Frontal cortex (tissue), 4 donors: ENCODE data around the gene PAMR1. TPM values are rescaled to one million over a fixed set of nuclear protein-coding genes. Genes with fewer than 3 reads are reported as not detected.
A peak's percentile ranks its signal among the peaks of the same experiment; 100 is the strongest.

Experiments
- DNase-seq, 2 donors: peaks; one replicate each; pipeline ENCODE4 v3.0.0; 2012; ENCODE audit warnings: low spot score in 2 of 2
- FAIRE-seq: peaks from 2 replicates; lab custom pipeline; 2012; peaks lifted over from hg19 to GRCh38; lab: Jason Lieb, UNC
- total RNA-seq: library from RNA; depleted of rRNA; stranded (reverse); fragments of >200 nt; gene quantifications from one replicate; pipeline ENCODE4 v1.2.3, GENCODE V29; 2014
- donor health status: control.
- donor health status: control.
- donor health status: control.

PAMR1 gene
- total RNA-seq, 1 donor from 2014 or later: 2.0 TPM

DNA sequence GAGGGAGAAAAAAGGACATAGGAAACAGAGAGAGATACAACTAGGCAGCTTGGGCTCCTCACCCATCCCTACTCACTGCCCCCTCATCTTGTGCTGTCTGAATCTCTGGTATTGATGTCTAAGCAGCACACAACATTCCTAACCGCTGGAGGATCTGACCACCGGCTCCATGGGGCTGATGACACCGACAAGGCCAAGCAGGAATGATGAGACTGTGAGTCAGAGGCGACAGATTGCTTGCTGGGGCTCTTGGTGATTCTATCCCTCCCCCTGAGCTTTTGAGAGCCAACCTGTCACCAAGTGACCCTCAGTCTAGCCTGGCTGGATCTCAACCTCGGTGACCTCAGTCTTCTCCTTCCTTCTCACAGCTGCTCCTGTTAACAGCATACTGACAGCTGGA is 13.8 kb downstream of the PAMR1 start:
- FAIRE-seq (no peak), DNase-seq (no peak)

DNA sequence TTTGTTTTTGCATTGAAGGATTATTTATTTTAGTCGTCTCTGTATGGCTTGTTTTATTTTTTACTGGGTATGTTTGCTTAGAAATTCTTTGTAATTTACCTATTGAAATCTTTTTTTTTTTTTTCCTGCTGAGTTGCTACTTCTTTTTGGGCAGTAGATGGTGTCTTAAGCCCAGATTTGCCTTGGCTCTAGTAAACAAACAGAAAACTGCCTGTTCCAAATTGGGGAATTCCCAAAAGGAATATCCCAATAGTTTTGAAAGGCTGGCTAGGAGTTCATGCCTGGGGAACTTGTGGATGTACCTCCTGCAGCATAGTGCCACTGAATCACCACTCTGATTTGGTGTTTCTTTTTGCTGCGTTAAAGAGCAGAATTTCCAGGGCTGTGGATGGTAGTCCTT is 17.7 kb downstream of the PAMR1 start:
- DNase-seq: no peak
- FAIRE-seq: no peak

DNA sequence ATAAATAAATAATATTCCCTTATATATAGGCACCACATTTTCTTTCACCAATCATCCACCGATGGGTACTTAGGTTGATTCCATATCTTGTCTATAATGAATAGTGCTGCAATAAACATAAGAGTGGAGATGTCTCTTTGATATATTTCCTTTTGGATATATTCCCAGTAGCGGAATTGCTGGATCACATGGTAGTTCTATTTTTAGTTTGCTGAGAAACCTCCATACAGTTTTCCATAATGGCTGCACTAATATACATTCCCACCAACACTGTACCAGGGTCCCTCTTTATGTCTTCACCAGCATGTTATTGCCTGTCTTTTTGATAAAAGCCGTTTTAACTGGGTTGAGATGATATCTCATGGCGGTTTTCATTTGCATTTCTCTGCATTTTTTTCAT is 23.6 kb downstream of the PAMR1 start:
- FAIRE-seq (no peak), DNase-seq (no peak)

DNA sequence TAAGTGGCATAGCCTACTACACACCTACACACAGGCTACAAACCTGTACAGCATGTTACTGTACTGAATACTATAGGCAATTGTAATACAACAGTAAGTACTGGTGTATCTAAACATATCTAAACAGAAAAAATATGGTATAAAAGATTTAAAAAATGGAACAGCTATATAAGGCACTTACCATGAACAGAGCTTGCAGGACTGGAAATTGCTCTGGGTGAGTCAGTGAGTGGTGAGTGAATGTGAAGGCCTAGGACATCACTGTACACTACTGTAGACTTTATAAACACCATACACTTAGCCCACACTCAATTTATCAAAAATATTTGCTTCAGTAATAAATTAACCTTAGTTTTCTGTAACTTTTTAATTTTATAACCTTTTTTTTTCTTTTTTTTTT is 24.7 kb downstream of the PAMR1 start:
- FAIRE-seq (no peak), DNase-seq (no peak)

DNA sequence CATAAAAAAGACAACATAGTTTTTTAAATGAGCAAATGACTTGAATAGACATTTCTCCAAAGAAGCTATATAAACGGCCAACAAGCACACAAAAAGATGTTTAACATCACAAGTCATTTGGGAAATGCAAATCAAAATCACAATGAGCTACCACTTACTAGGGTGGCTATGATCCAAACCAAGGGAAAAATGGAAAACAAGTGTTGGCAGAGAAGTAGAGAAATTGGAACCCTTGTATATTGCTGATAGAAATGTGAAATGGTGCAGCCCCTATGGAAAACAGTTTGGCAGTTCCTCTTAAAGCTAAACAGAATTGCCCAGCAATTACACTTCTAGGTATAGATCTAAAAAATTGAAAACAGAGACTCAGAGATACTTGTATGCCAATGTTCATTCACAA is 29.0 kb downstream of the PAMR1 start:
- DNase-seq (no peak), FAIRE-seq (no peak)

DNA sequence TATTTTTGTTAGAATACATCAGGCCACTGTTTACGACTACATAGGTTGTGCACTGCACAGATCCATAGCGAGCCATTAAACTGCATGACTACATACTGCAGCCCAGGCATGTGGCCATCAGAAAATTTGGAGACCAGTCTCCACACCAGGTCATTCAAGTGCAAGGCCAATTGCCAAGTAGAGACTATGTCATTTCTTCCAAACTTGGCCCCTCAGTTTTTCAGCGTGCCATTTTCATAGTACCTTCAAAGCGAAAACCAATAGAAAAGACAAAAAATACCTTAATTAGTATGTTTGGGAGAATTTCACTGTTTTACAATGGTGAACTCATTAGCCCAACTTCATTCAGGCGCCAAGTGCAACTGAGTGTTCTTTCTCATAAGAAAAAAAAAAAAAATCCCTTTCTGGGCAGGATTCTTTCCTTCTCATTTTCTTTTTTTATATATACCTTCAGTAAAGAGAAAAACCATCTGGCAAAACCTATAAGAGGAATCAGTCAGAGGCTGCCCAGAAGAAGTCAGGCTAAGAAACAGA is 30.4 kb downstream of the PAMR1 start:
- DNase-seq (no peak), FAIRE-seq (no peak)

DNA sequence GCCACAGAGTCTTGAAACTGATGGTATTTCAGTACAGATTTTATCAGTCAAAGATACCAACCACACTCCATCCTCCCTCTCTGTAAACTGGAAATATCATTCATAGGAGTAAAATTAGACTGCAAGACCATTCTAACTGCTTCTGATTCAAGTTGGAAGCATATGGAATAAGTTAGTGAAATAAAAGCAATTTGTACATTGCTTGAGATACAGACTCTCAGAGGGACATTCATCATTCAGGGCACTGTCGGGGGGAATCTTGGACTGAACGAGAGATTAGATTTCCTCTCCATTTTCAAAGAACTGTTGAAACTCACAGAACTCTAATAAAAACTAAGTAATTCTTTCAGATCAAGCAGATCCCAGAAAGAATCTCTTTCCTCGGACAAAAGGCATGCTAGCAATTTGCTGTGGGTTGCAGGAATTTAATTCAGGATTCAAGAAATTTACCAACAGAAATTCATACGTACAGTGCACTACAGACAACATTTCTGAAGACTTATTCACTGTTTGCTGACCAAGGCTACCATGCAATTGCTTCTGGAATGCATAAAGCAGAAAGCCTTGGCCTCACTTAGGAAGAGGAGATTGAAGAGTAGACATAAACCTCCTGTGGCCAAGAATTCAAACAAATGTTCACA is 34.1 kb downstream of the PAMR1 start:
- FAIRE-seq: no peak
- no peak for DNase-seq

DNA sequence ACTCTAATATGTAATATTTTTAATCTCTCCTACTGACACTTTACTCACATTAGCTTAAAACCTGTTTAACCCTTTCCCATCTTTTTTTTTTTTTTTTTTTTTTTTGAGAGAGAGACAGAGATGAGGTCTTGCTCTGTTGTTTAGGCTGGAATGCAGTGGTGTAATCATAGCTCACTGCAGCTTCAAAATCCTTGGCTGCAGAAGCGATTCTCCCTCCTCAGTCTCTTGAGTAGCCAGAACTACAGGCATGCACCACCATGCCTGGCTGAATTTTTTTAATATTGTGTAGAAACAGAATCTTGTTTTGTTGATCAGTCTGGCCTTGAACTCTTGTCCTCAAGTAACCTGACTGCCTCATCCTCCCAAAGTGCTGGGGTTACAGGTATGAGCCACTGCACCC is 37.3 kb downstream of the PAMR1 start:
- FAIRE-seq (no peak), DNase-seq (no peak)

DNA sequence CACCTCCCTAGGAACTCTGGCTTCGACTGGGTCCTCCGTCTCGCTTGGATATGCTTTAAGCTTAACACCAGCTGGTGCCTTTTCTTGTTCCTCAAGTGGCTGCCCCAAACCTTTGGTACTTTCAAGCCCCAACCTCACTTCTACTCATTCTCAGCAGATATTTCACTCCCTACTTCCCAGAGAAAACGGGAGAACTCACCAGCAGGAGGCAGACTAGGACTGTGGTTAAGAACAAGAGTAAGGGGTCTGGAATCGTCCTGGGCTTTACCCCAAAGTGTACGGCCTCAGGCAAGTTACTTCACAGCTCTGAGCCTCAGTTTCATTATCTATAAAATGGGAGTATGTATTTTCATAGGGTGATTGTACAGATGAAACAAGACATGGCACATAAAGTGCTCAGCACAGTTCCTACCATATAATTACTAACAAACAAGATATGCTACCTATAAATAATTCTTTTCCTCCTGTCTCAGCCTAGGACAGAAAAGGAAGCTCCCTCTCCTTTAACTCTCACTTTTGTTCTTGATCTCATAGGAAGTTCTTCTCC is 37.8 kb downstream of the PAMR1 start:
- FAIRE-seq: no peak

DNA sequence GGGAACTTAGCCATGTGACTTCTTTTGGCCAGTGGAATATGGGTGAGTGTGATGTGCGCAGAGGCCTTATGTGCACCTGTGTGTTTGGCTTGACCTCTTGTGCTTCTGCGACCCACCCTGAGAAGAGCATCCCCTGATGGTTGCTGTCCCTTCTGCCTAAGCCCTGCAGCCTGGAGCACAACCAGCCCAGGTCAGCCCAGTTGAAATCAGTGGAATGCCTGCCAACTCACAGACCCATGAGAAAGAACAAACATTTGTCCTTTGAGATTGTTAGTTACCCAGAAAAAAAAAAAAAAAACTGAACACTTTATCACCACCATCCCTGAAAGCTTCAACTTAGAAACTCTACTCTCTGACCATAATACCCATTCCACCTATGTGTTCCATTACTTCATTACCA is 38.5 kb downstream of the PAMR1 start:
- DNase-seq (no peak), FAIRE-seq (no peak)

More for the DNA sequence above, 37.8 kb downstream of the PAMR1 start:
- DNase-seq: no peak

DNA sequence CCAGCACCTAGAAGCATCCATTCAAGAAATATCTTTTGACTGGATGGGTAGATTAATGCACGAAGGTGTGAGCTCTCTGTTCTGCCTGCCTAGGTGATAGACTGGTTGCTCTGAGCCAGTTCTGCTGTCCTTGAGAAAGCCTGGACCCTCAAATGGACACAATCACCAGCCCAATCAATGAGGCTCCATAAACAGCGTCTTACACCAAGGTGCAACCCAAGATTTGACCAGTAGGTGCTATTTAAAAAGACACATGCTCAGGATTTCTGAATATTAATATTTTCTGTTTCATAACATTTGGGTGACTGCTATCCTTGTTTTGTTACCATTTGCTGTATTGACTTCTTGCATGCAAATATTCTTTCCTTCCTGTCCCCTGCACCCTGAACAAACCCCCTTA is 39.0 kb downstream of the PAMR1 start:
- DNase-seq (no peak), FAIRE-seq (no peak)

DNA sequence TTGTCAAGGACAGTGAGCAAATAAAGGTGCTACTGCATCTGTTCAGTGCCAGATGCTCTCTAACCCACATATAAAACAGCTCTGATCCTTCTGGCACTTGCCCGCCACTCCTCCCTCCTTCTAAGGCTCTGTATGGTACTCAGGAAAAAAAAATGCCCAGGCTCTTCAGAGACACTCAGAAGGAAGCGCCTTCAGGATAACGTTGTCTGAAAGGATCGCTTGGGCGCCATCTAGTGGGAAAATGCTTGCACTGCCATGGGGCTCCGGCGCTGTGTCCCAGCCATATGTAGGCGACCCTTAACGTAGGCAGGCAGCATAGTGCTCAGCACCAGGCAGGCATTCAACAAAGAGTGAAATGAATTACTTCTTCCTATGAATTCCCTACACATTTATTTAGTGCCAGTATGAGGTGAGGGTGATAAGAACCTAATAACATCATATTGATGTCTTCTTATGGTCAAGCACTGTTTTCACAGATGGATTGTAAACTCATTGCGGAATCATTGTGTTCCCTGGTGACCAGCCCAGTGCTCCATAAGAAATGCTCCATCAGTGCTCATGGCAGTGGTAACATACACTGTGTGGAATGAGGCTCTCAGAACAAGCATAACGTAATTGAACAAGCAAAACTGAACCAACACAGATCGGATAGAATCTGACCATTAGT is 39.6 kb downstream of the PAMR1 start:
- peak; percentile 5 to 45 for DNase-seq
- FAIRE-seq: no peak

DNA sequence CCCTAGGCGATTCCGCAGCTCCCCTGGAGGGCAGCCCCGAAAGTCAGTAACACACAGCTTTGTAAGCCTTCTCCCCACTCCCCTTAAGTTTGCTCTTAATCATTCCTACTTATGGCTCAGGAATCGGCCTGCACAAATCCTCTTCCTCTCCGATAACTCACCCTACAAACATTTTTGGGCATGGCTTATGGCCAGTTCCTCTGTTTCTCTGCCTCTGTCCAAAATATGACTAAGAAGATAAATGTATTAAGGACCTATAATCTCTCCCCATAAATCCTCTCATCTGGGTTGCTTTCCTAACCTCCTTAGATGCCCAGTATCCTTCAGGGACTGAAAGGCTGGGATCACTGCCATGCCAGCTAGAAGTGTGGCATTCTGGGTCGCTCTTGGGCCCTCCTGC is 41.0 kb downstream of the PAMR1 start:
- FAIRE-seq (no peak), DNase-seq (no peak)

DNA sequence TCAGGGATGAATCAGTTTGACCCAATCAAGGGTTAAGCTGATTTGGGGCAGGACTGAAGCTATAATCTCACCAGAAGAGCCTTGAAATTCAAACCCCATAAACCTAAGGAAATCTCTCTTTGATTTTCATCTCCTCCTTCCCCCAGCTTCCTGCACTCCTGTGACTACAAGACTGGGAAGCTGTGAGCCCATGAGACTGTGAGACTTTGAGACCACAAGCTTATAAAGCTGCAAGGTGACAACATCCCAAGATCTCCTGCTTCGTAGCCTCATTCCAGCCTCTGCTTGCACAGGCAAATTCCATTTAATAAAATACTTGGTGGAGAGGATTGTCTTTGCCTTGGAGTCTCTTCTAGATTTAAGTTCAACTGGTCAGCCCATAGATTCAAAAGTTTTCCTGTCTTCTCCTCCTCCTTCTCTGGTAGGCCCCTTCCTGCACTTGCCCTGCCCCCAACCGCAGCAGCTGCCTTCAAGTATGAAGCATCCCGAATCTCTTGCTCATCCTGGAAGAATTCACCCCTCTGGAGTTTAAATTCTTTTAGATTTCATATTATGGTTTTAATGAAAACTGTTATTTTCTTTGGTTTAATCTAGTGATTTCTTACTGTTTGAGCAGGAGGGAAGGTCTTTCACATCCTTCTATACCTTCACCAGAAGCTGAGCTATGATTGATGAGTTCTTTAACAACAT is 42.1 kb downstream of the PAMR1 start:
- FAIRE-seq (no peak), DNase-seq (no peak)

DNA sequence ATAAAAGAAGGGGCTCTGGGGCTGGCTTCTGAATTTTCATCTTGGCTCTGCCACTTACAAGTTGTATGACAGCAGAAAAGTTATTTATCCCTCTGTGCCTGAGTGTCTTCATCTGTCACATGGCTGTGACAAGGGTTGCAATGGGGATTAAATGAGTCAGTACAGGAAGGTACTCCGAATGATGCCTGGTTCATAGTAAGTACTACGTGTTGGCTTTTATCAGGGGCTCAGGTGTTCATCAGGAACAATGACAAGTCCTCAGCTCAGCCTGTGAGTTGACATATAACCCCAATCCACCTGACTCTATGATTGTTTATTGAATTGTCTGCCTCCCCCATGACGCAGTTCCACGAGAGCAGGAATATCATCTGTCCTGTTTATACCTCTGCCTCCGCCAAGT is 45.7 kb downstream of the PAMR1 start:
- DNase-seq (no peak), FAIRE-seq (no peak)

DNA sequence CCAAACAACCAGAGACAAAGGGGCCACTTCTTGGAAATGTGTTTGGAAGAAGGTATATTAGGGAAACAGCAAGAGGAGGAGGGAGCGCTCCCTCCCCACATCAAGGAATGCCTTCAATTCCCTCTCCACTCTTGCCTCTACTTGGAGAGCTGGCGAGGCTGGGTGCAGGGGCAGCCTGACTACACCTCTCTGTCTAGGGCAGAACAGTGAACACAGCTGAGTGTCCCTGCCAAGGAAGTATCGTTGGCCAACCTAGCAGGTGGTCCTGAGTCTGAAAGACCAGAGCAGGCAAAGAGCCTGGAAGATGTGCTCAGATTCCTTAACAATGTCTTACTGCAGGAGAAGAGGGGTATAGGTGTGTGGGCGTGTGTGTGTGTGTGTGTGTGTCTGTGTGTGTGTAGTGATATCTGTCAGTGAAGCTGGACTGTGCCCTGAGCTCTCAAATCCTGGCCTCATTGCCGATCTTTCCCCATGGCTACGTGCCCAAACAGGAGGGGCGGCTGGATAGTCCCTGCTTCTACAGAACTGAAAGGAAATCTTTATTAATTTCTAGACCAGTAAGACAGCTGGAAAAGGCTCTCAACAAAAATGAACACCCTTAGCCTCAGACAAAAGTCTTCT is 46.8 kb downstream of the PAMR1 start:
- DNase-seq: no peak
- no peak for FAIRE-seq

DNA sequence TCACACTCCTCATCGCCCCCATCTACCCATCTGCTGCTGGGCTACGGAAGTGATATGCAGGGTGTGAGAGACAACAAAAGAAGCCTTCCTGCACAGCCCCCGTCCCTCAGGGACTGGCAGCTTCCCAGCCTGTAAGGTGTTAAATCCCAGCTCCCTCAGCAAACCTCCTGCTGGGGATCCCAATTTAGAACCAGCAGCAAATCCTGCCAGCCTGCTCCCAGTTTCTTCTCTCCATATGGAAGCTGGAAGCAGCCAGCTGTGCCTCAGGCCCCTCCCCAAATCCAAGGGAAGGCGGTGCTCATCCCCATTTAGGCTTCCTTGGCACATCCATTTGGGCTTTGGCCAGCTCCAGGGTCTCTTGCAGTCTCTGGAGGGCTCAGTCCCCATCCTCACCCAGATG is 47.5 kb downstream of the PAMR1 start:
- FAIRE-seq (no peak), DNase-seq (no peak)

DNA sequence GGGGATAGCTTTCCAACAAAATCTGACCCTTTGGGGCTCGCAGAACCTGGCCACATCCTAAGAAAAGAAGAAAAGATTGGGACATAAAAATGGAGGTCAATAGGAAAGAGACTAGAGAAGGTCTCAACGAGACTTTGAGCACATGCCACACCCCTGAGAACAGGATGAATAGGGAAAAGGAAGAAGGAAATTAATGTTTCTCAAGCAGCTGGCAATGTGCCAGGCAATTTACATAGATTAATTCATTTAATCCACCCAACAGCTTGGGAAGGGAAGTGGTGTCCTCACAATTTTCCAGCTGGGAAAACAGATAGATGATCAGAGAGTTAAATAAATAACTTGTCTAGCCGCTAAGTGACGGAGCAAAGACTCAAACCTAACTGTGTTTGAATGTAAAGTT is 50.7 kb downstream of the PAMR1 start:
- FAIRE-seq (no peak), DNase-seq (no peak)

DNA sequence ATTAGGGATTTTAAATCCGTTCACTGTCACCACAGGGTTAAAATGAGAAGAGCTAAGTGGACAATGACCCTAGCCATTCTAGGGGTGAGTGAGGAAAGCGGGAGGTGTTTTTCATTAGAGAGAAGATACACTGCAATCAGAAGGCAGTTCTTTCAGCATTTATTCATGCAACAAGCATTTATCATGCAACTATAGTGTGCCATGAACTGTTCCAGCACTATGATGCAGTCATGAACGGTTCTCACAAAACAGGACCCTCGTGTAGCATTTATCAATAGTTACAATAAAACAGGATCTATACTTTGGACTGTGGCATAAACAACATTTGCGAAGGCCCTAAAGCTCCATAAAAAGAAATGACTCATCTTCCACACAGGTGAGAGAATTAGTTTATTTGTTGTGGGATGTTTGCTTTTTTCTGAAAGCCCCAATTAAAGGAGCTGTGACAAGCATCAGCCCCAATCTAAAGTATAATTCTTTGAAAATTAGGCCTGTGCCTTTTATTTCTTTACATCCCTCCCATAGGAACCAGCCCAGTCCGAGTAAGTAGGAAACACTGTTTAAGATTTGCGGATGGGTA is 51.5 kb downstream of the PAMR1 start:
- no peak for DNase-seq
- no peak for FAIRE-seq

DNA sequence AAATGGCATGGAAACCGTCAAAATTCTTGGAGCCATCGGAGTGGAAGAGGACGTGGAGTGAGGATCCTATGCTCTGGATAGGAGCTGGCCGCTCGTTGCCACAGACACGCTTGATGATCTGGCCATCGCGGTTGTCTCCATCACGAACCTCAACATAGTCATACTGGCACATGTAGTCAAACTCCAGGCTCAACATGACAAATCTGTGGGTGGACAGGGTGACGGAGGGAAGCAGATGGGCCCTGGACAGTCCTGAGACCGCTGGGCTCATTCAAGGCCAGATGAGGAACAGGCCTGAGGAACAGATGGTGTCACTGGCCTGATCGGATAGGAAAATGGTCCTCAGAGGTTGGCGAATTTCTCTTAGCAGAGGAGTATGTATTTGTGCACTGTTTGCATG is 54.8 kb downstream of the PAMR1 start:
- FAIRE-seq (no peak), DNase-seq (no peak)
